OCI-LY7 (cell line): ENCODE data around the gene MAPRE2. TPM values are rescaled to one million over a fixed set of nuclear protein-coding genes. Genes with fewer than 3 reads are reported as not detected.

Experiments used
- BruUV-seq: library from RNA; stranded (reverse); fragments of 400-500 nt; replicated peaks from 2 replicates; lab custom pipeline; 2021; lab: Mats Ljungman, UMichigan
- CTCF ChIA-PET: fragments of 300-600 bp; sonication (Branson Sonifier 250); formaldehyde crosslinking; loops from one replicate; lab custom pipeline; 2022; ENCODE audit warnings: antibody characterized with exemption; ENCODE audit not compliant: unreplicated experiment; lab: Charles Lee
- POLR2A ChIA-PET: fragments of 300-600 bp; sonication (Branson Sonifier 250); formaldehyde crosslinking; loops from one replicate; lab custom pipeline; 2022; ENCODE audit warnings: antibody characterized with exemption; lab: Charles Lee
- DNase-seq: peaks from one replicate; pipeline ENCODE4 v3.0.0-alpha.2; 2015; ENCODE audit warnings: low spot score
- H2AFZ ChIP-seq: fragments of 200-600 bp; sonication (generic), shearing (Covaris generic); 2 replicates; pipeline ENCODE4 v1.6.1; 2014; ENCODE audit warnings: mild to moderate bottlenecking, antibody characterized with exemption, low read length, moderate library complexity
- H3K27ac ChIP-seq: fragments of 200-600 bp; sonication (generic); 2 replicates; pipeline ENCODE4 v1.5.1; 2014; ENCODE audit warnings: mixed run types, low read depth, mild to moderate bottlenecking, moderate library complexity, low read length, inconsistent platforms; ENCODE audit not compliant: poor library complexity, severe bottlenecking
- H3K36me3 ChIP-seq: fragments of 200-600 bp; sonication (generic); 2 replicates; pipeline ENCODE4 v1.6.1; 2014; ENCODE audit warnings: mild to moderate bottlenecking, antibody characterized with exemption, low read length, moderate library complexity, mixed read lengths; ENCODE audit not compliant: insufficient read depth
- H3K4me1 ChIP-seq: fragments of 200-600 bp; sonication (generic); 2 replicates; pipeline ENCODE4 v1.5.1; 2014; ENCODE audit warnings: mild to moderate bottlenecking, low read length; ENCODE audit not compliant: insufficient read depth, poor library complexity, severe bottlenecking
- H3K4me2 ChIP-seq: fragments of 200-600 bp; sonication (generic); 2 replicates; pipeline ENCODE4 v1.6.1; 2014; ENCODE audit warnings: mild to moderate bottlenecking, low read length
- H3K4me3 ChIP-seq: fragments of 200-600 bp; sonication (generic); 2 replicates; pipeline ENCODE4 v1.5.1; 2014; ENCODE audit warnings: mild to moderate bottlenecking, low read depth, low read length; ENCODE audit not compliant: poor library complexity, severe bottlenecking
- H3K79me2 ChIP-seq: fragments of 200-600 bp; sonication (generic); 2 replicates; pipeline ENCODE4 v1.6.1; 2016; ENCODE audit warnings: low read depth, mild to moderate bottlenecking, low read length, moderate library complexity, mixed read lengths; ENCODE audit not compliant: insufficient read depth
- H3K9me2 ChIP-seq: fragments of 200-600 bp; sonication (generic); 2 replicates; pipeline ENCODE4 v1.6.1; 2016; ENCODE audit warnings: mild to moderate bottlenecking, low read length, mixed read lengths; ENCODE audit not compliant: insufficient read depth
- H3K9me3 ChIP-seq: fragments of 200-600 bp; sonication (generic); 2 replicates; pipeline ENCODE4 v1.6.1; 2014; ENCODE audit warnings: mild to moderate bottlenecking, mixed run types, low read length, mixed read lengths
- H4K20me1 ChIP-seq: fragments of 200-600 bp; sonication (generic); 2 replicates; pipeline ENCODE4 v1.6.1; 2014; ENCODE audit warnings: mild to moderate bottlenecking, antibody characterized with exemption, low read length, moderate library complexity, mixed read lengths; ENCODE audit not compliant: insufficient read depth
- CTCF ChIP-seq: fragments of 200-600 bp; sonication (generic); conservative IDR thresholded peaks from 2 replicates; pipeline ENCODE4 v1.5.1; 2014; ENCODE audit warnings: mild to moderate bottlenecking, antibody characterized with exemption, low read length, moderate library complexity, mixed read lengths
- EZH2phosphoT487 ChIP-seq: fragments of 200-600 bp; sonication (generic); IDR thresholded peaks from 2 replicates; pipeline ENCODE4 v1.6.1; 2018; ENCODE audit warnings: low read depth, borderline replicate concordance, mild to moderate bottlenecking, mixed run types, antibody characterized with exemption, low read length, moderate library complexity, mixed read lengths
- intact Hi-C: fragments of 100-400 bp; cut with micrococcal nuclease; formaldehyde crosslinking; loops from one replicate; pipeline ENCODE4 v1.10.0; 2022; ENCODE audit not compliant: unreplicated experiment
- total RNA-seq, 2 experiments: library from RNA; depleted of rRNA in 1 of 2; stranded (reverse); fragments of >200 nt in 1 of 2; shearing (Covaris generic) in 1 of 2; gene quantifications; 2 replicates each; pipeline ENCODE4 v1.2.3, GENCODE V29; 2014 to 2022

MAPRE2 gene
- total RNA-seq, 2 experiments from 2014 or later = 17.1 to 35.2 TPM

GRCh38 chr18:35062408-35062807 lies 21.2 kb downstream of the MAPRE2 start:
- H3K4me2 ChIP-seq = no peak overlapping the region
- intact Hi-C loops = no loop called here
- H3K9me2 ChIP-seq = no peaks in the 10 kb centered on the region
- no peak overlapping the region for H3K4me3 ChIP-seq
- H2AFZ ChIP-seq = no peak overlapping the region
- ChIA-PET POLR2A (no interaction called here), CTCF (no interaction called here)
- no peaks in the 10 kb centered on the region for H3K36me3 ChIP-seq
- no peak for TF ChIP-seq CTCF
- TF ChIP-seq EZH2phosphoT487 = no peak
- no peaks in the 10 kb centered on the region for H3K9me3 ChIP-seq
- 0 out of 2 replicates have a peak, but pooled peaks cover 2% of the 10 kb centered on the region for H3K79me2 ChIP-seq
- BruUV-seq = no TSS peak
- no peak for DNase-seq
- no peaks in the 10 kb centered on the region for H3K4me1 ChIP-seq
- H3K27ac ChIP-seq = no peak overlapping the region
- 0 out of 2 replicates have a peak, but pooled peaks cover 7% of the 10 kb centered on the region for H4K20me1 ChIP-seq

GRCh38 chr18:35063875-35064690 lies 22.9 kb downstream of the MAPRE2 start:
- H3K9me3 ChIP-seq = no peaks in the 10 kb centered on the region
- no TSS peak for BruUV-seq
- H3K79me2 ChIP-seq = no peaks in the 10 kb centered on the region
- POLR2A ChIA-PET = interaction anchor here (0.6 to 1.3 kb wide), 2 partner anchors 34 to 747 kb away, joined by 3 to 4 read pairs; no protein-coding TSS in a partner anchor
- CTCF ChIA-PET = no interaction called here
- TF ChIP-seq CTCF (no peak), EZH2phosphoT487 (no peak)
- H3K4me2 ChIP-seq = no peak overlapping the region
- no peak overlapping the region for H2AFZ ChIP-seq
- H3K9me2 ChIP-seq = no peaks in the 10 kb centered on the region
- intact Hi-C loops = no loop called here
- no peak overlapping the region for H3K4me3 ChIP-seq
- DNase-seq = no peak
- H3K36me3 ChIP-seq = no peaks in the 10 kb centered on the region
- no peak overlapping the region for H3K27ac ChIP-seq
- H3K4me1 ChIP-seq = no peaks in the 10 kb centered on the region
- 0 out of 2 replicates have a peak, but pooled peaks cover 5% of the 10 kb centered on the region for H4K20me1 ChIP-seq

GRCh38 chr18:35067454-35067853 lies 26.2 kb downstream of the MAPRE2 start:
- Histone ChIP-seq H2AFZ (no peak overlapping the region), H3K4me2 (no peak overlapping the region), H3K4me1 (no peaks in the 10 kb centered on the region), H3K9me3 (no peaks in the 10 kb centered on the region), H3K79me2 (no peaks in the 10 kb centered on the region), H3K27ac (no peak overlapping the region), H3K4me3 (no peak overlapping the region), H4K20me1 (no peaks in the 10 kb centered on the region; the same call in 1 of the 2 replicates), H3K9me2 (no peaks in the 10 kb centered on the region), H3K36me3 (peaks cover 14% of the 10 kb centered on the region; the same call in 1 of the 2 replicates)
- CTCF ChIA-PET = no interaction called here
- intact Hi-C loops = no loop called here
- no peak for TF ChIP-seq CTCF
- TF ChIP-seq EZH2phosphoT487 = no peak
- no peak for DNase-seq
- BruUV-seq = no TSS peak
- POLR2A ChIA-PET = interaction anchor here (0.5 kb wide), 1 partner anchor 550 kb away, joined by 4 read pairs; no protein-coding TSS in a partner anchor
